Muscle of leg (tissue), 11 donors: ENCODE data around the gene SOBP. TPM values are rescaled to one million over a fixed set of nuclear protein-coding genes. Genes with fewer than 3 reads are reported as not detected.

ENCODE experiments used
- DNase-seq: peaks from one replicate; pipeline ENCODE4 v3.0.0; 2013
- H3K27ac ChIP-seq: one replicate; pipeline ENCODE4 v1.5.1; 2013; ENCODE audit warnings: mild to moderate bottlenecking, low read length, control low read depth
- H3K27me3 ChIP-seq: one replicate; pipeline ENCODE4 v1.6.1; 2013; ENCODE audit warnings: low read length; ENCODE audit not compliant: control insufficient read depth, insufficient read depth
- H3K36me3 ChIP-seq: one replicate; pipeline ENCODE4 v1.6.1; 2013; ENCODE audit warnings: low read length; ENCODE audit not compliant: control insufficient read depth, insufficient read depth
- H3K4me1 ChIP-seq: one replicate; pipeline ENCODE4 v1.6.1; 2013; ENCODE audit warnings: low read length; ENCODE audit not compliant: control insufficient read depth, insufficient read depth
- H3K4me3 ChIP-seq: one replicate; pipeline ENCODE4 v1.5.1; 2013; ENCODE audit warnings: low read length, control low read depth
- H3K9me3 ChIP-seq: replicated peaks from 2 replicates; pipeline ENCODE4 v1.6.1; 2013; ENCODE audit warnings: low read depth, low read length; ENCODE audit not compliant: control insufficient read depth
- WGBS: methylation state at CpG from one replicate; pipeline ENCODE4 v1.1.5; 2013; ENCODE audit warnings: missing lambda C conversion rate; ENCODE audit not compliant: insufficient coverage; 5-methylcytosine and 5-hydroxymethylcytosine counted together
- polyA plus RNA-seq, 8 donors: library from polyadenylated mRNA; unstranded; fragments of 120-200 nt; gene quantifications; one replicate each; pipeline versions ENCODE4 v1.2.1 to v1.2.3, GENCODE V29; 2013; ENCODE audit warnings: inconsistent platforms in 1 of 8, low replicate concordance in 1 of 8; ENCODE audit not compliant: insufficient read length in 8 of 8, insufficient read depth in 1 of 8
- total RNA-seq: library from RNA; stranded (reverse); fragments of 120-200 nt; gene quantifications from one replicate; pipeline ENCODE4 v1.2.4, GENCODE V29; 2013

Gene SOBP
- total and polyA plus RNA-seq, 9 donors, result 13.6 to 17.6 (median 16.2) TPM

GRCh38 chr6:107563694-107564588 is 74.0 kb downstream of the SOBP start:
- H3K36me3 ChIP-seq, result peaks cover 12% of the 10 kb centered on the region

GRCh38 chr6:107564589-107564951 is 74.7 kb downstream of the SOBP start:
- DNase-seq, result peak; percentile 82
- Histone ChIP-seq H3K36me3 (peaks cover 12% of the 10 kb centered on the region), H3K4me3 (no peak overlapping the region), H3K9me3 (no peaks in the 10 kb centered on the region), H3K27ac (peak overlapping the region; percentile 77), H3K4me1 (peaks cover 22% of the 10 kb centered on the region), H3K27me3 (no peaks in the 10 kb centered on the region)
- 17% methylated on average over 1 of the region's 4 CpGs for WGBS

More at GRCh38 chr6:107563694-107564588, 74.0 kb downstream of the SOBP start:
- peak overlapping the region; percentile 77 for H3K27ac ChIP-seq
- no peaks in the 10 kb centered on the region for H3K27me3 ChIP-seq
- no peak overlapping the region for H3K4me3 ChIP-seq
- 70% methylated on average over 3 of the region's 13 CpGs for WGBS
- H3K4me1 ChIP-seq, result peaks cover 22% of the 10 kb centered on the region
- no peaks in the 10 kb centered on the region for H3K9me3 ChIP-seq
- peak; percentile 76 for DNase-seq

GRCh38 chr6:107565165-107565723 is 75.3 kb downstream of the SOBP start:
- peaks cover 12% of the 10 kb centered on the region for H3K36me3 ChIP-seq
- 92% methylated on average over 5 of the region's 7 CpGs for WGBS
- H3K4me1 ChIP-seq, result peaks cover 22% of the 10 kb centered on the region
- H3K4me3 ChIP-seq, result no peak overlapping the region
- no peaks in the 10 kb centered on the region for H3K27me3 ChIP-seq
- no peaks in the 10 kb centered on the region for H3K9me3 ChIP-seq
- peak overlapping the region; percentile 77 for H3K27ac ChIP-seq
- DNase-seq, result no peak

GRCh38 chr6:107567643-107568042 is 77.7 kb downstream of the SOBP start:
- DNase-seq, result no peak
- WGBS, result no CpG with 5 or more reads among the region's 1 CpG
- no peaks in the 10 kb centered on the region for H3K27me3 ChIP-seq
- H3K4me3 ChIP-seq, result no peak overlapping the region
- H3K4me1 ChIP-seq, result peaks cover 17% of the 10 kb centered on the region
- peaks cover 12% of the 10 kb centered on the region for H3K36me3 ChIP-seq
- H3K9me3 ChIP-seq, result no peaks in the 10 kb centered on the region
- no peak overlapping the region for H3K27ac ChIP-seq

- H3K4me1 ChIP-seq, result peaks cover 8% of the 10 kb centered on the region
- no peaks in the 10 kb centered on the region for H3K9me3 ChIP-seq
- H3K27me3 ChIP-seq, result no peaks in the 10 kb centered on the region
- DNase-seq, result no peak
- WGBS, result 100% methylated on average over 2 of the region's 9 CpGs
- H3K27ac ChIP-seq, result no peak overlapping the region
- peaks cover 16% of the 10 kb centered on the region for H3K36me3 ChIP-seq
- no peak overlapping the region for H3K4me3 ChIP-seq
Measured at GRCh38 chr6:107569473-107569872, 79.6 kb downstream of the SOBP start.

- Histone ChIP-seq H3K27me3 (no peaks in the 10 kb centered on the region), H3K27ac (no peak overlapping the region), H3K4me1 (no peaks in the 10 kb centered on the region), H3K4me3 (no peak overlapping the region), H3K36me3 (peaks cover 33% of the 10 kb centered on the region), H3K9me3 (no peaks in the 10 kb centered on the region)
- 68% methylated on average over 4 of the region's 9 CpGs for WGBS
- no peak for DNase-seq
Measured at GRCh38 chr6:107571354-107571753, 81.4 kb downstream of the SOBP start.

DNA sequence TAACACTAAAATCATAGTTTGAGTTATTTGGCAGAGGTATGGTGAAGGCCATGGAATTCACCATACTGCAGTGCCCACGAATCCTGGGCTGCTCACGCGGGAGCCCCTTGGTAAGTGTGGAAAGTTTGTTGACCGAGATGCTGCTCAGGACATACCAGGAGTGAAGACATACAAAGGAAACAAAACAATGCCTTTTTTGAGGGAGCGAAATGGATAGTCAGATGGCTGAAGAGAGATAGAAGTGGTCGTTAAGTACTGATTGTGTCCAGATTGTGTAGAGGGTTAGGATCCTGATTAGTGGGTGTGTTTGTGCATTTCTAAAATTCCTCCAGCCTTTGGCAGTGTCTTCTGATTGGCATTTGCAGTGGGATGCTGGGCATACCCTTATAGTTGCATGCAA is 83.0 kb downstream of the SOBP start:
- 86% methylated on average over 6 of the region's 6 CpGs for WGBS

DNA sequence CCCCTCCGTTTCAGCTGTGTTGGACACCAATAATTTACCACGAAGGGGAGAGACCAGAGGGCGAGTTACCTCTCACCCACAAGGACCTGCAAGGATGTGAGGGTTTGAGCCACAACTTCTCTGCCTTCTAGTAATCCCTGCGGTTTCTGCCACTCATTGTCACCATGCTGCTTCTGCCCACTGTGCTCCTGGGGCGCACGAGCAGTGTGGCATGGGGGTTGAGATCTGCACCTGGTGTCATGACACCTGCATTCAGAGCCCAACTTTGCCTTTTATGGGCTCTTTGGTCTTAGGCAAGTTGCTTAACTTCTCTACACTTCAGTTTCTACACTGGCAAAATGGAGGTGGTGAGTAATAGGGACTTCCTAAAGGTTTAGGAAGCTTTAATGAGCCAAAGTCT is 84.9 kb downstream of the SOBP start:
- DNase-seq, result no peak
- Histone ChIP-seq H3K4me1 (no peaks in the 10 kb centered on the region), H3K4me3 (no peak overlapping the region), H3K36me3 (peaks cover 25% of the 10 kb centered on the region), H3K9me3 (no peaks in the 10 kb centered on the region), H3K27me3 (no peaks in the 10 kb centered on the region), H3K27ac (no peak overlapping the region)
- WGBS, result 94% methylated on average over 3 of the region's 6 CpGs

More for the DNA sequence above, 83.0 kb downstream of the SOBP start:
- DNase-seq, result no peak
- H3K27ac ChIP-seq, result no peak overlapping the region
- H3K36me3 ChIP-seq, result peaks cover 31% of the 10 kb centered on the region
- no peak overlapping the region for H3K4me3 ChIP-seq
- no peaks in the 10 kb centered on the region for H3K27me3 ChIP-seq
- H3K4me1 ChIP-seq, result no peaks in the 10 kb centered on the region
- H3K9me3 ChIP-seq, result no peaks in the 10 kb centered on the region

GRCh38 chr6:107576852-107577251 is 86.9 kb downstream of the SOBP start:
- H3K27me3 ChIP-seq, result no peaks in the 10 kb centered on the region
- no peak overlapping the region for H3K27ac ChIP-seq
- H3K9me3 ChIP-seq, result no peaks in the 10 kb centered on the region
- DNase-seq, result no peak
- 90% methylated on average over 2 of the region's 3 CpGs for WGBS
- H3K4me1 ChIP-seq, result no peaks in the 10 kb centered on the region
- H3K4me3 ChIP-seq, result no peak overlapping the region
- H3K36me3 ChIP-seq, result peaks cover 30% of the 10 kb centered on the region

GRCh38 chr6:107578642-107579341 is 88.9 kb downstream of the SOBP start:
- Histone ChIP-seq H3K36me3 (peaks cover 28% of the 10 kb centered on the region), H3K9me3 (no peaks in the 10 kb centered on the region), H3K27me3 (no peaks in the 10 kb centered on the region), H3K4me3 (no peak overlapping the region), H3K4me1 (no peaks in the 10 kb centered on the region), H3K27ac (no peak overlapping the region)
- WGBS, result 51% methylated on average over 2 of the region's 6 CpGs
- no peak for DNase-seq
